ENCODE data around the gene LRRC75A. TPM values are rescaled to one million over a fixed set of nuclear protein-coding genes. Genes with fewer than 3 reads are reported as not detected.
A peak's percentile ranks its signal among the peaks of the same experiment; 100 is the strongest.

LRRC75A gene
- total RNA-seq, 1 donor from 2014 or later, result 3.7 TPM

GRCh38 chr17:16429083-16429482 is 62.9 kb downstream of the LRRC75A start:
- Histone ChIP-seq H3K27ac (ENCODE audit: low read depth, low read length) (no peak overlapping the region), H3K4me3 (ENCODE audit: low read length in 3 of 3) (no peak overlapping the region), H3K36me3 (ENCODE audit: control insufficient read depth in 3 of 3, insufficient read depth in 3 of 3, low read length in 3 of 3) (peaks cover 11 to 36% (median 20%) of the 10 kb centered on the region in 3 donors), H3K27me3 (ENCODE audit: control insufficient read depth in 3 of 3, insufficient read depth in 3 of 3, low read length in 3 of 3) (no peaks in the 10 kb centered on the region), H3K9me3 (ENCODE audit: control insufficient read depth in 3 of 3, low read length in 3 of 3) (no peaks in the 10 kb centered on the region), H3K9ac (ENCODE audit: low read depth in 1 of 3, low read length in 3 of 3) (peak overlapping the region in 1 of 3 donors; percentile 8), H3K4me1 (ENCODE audit: control insufficient read depth in 3 of 3, insufficient read depth in 3 of 3, low read length in 3 of 3) (no peaks in the 10 kb centered on the region)

- H3K36me3 ChIP-seq (ENCODE audit: control insufficient read depth in 3 of 3, insufficient read depth in 3 of 3, low read length in 3 of 3), result peaks cover 13 to 36% (median 20%) of the 10 kb centered on the region in 3 donors
- peak overlapping the region in 1 of 3 donors; percentile 8 for H3K9ac ChIP-seq (ENCODE audit: low read depth in 1 of 3, low read length in 3 of 3)
- H3K9me3 ChIP-seq (ENCODE audit: control insufficient read depth in 3 of 3, low read length in 3 of 3), result no peaks in the 10 kb centered on the region
- H3K27ac ChIP-seq (ENCODE audit: low read depth, low read length), result no peak overlapping the region
- no peak overlapping the region for H3K4me3 ChIP-seq (ENCODE audit: low read length in 3 of 3)
- no peaks in the 10 kb centered on the region for H3K4me1 ChIP-seq (ENCODE audit: control insufficient read depth in 3 of 3, insufficient read depth in 3 of 3, low read length in 3 of 3)
- no peaks in the 10 kb centered on the region for H3K27me3 ChIP-seq (ENCODE audit: control insufficient read depth in 3 of 3, insufficient read depth in 3 of 3, low read length in 3 of 3)
Observed at GRCh38 chr17:16428098-16428882, 63.7 kb downstream of the LRRC75A start.

- Histone ChIP-seq H3K27me3 (ENCODE audit: control insufficient read depth in 3 of 3, insufficient read depth in 3 of 3, low read length in 3 of 3) (no peaks in the 10 kb centered on the region), H3K27ac (ENCODE audit: low read depth, low read length) (no peak overlapping the region), H3K9me3 (ENCODE audit: control insufficient read depth in 3 of 3, low read length in 3 of 3) (no peaks in the 10 kb centered on the region), H3K4me1 (ENCODE audit: control insufficient read depth in 3 of 3, insufficient read depth in 3 of 3, low read length in 3 of 3) (no peaks in the 10 kb centered on the region), H3K4me3 (ENCODE audit: low read length in 3 of 3) (no peak overlapping the region), H3K9ac (ENCODE audit: low read depth in 1 of 3, low read length in 3 of 3) (no peak overlapping the region), H3K36me3 (ENCODE audit: control insufficient read depth in 3 of 3, insufficient read depth in 3 of 3, low read length in 3 of 3) (peaks cover 14 to 35% (median 20%) of the 10 kb centered on the region in 3 donors)
Observed at GRCh38 chr17:16427020-16427419, 65.0 kb downstream of the LRRC75A start.

GRCh38 chr17:16425698-16426659 is 66.0 kb downstream of the LRRC75A start:
- peaks cover 14 to 35% (median 21%) of the 10 kb centered on the region in 3 donors for H3K36me3 ChIP-seq (ENCODE audit: control insufficient read depth in 3 of 3, insufficient read depth in 3 of 3, low read length in 3 of 3)
- H3K4me1 ChIP-seq (ENCODE audit: control insufficient read depth in 3 of 3, insufficient read depth in 3 of 3, low read length in 3 of 3), result no peaks in the 10 kb centered on the region
- no peak overlapping the region for H3K9ac ChIP-seq (ENCODE audit: low read depth in 1 of 3, low read length in 3 of 3)
- H3K27me3 ChIP-seq (ENCODE audit: control insufficient read depth in 3 of 3, insufficient read depth in 3 of 3, low read length in 3 of 3), result no peaks in the 10 kb centered on the region
- H3K9me3 ChIP-seq (ENCODE audit: control insufficient read depth in 3 of 3, low read length in 3 of 3), result no peaks in the 10 kb centered on the region
- H3K27ac ChIP-seq (ENCODE audit: low read depth, low read length), result no peak overlapping the region
- no peak overlapping the region for H3K4me3 ChIP-seq (ENCODE audit: low read length in 3 of 3)

GRCh38 chr17:16425202-16425601 is 66.8 kb downstream of the LRRC75A start:
- Histone ChIP-seq H3K36me3 (ENCODE audit: control insufficient read depth in 3 of 3, insufficient read depth in 3 of 3, low read length in 3 of 3) (peaks cover 14 to 35% (median 22%) of the 10 kb centered on the region in 3 donors), H3K27me3 (ENCODE audit: control insufficient read depth in 3 of 3, insufficient read depth in 3 of 3, low read length in 3 of 3) (no peaks in the 10 kb centered on the region), H3K9me3 (ENCODE audit: control insufficient read depth in 3 of 3, low read length in 3 of 3) (no peaks in the 10 kb centered on the region), H3K4me1 (ENCODE audit: control insufficient read depth in 3 of 3, insufficient read depth in 3 of 3, low read length in 3 of 3) (peaks cover 0 to under 1% (median 0%) of the 10 kb centered on the region in 3 donors), H3K27ac (ENCODE audit: low read depth, low read length) (no peak overlapping the region), H3K9ac (ENCODE audit: low read depth in 1 of 3, low read length in 3 of 3) (no peak overlapping the region), H3K4me3 (ENCODE audit: low read length in 3 of 3) (no peak overlapping the region)

GRCh38 chr17:16423226-16423872 is 68.6 kb downstream of the LRRC75A start:
- peaks cover 7 to 27% (median 18%) of the 10 kb centered on the region in 3 donors for H3K36me3 ChIP-seq (ENCODE audit: control insufficient read depth in 3 of 3, insufficient read depth in 3 of 3, low read length in 3 of 3)
- H3K4me3 ChIP-seq (ENCODE audit: low read length in 3 of 3), result no peak overlapping the region
- no peaks in the 10 kb centered on the region for H3K9me3 ChIP-seq (ENCODE audit: control insufficient read depth in 3 of 3, low read length in 3 of 3)
- no peak overlapping the region for H3K9ac ChIP-seq (ENCODE audit: low read depth in 1 of 3, low read length in 3 of 3)
- H3K27me3 ChIP-seq (ENCODE audit: control insufficient read depth in 3 of 3, insufficient read depth in 3 of 3, low read length in 3 of 3), result no peaks in the 10 kb centered on the region
- H3K4me1 ChIP-seq (ENCODE audit: control insufficient read depth in 3 of 3, insufficient read depth in 3 of 3, low read length in 3 of 3), result peaks cover 14 to 19% (median 15%) of the 10 kb centered on the region in 3 donors
- no peak overlapping the region for H3K27ac ChIP-seq (ENCODE audit: low read depth, low read length)

GRCh38 chr17:16422416-16422815 is 69.6 kb downstream of the LRRC75A start:
- Histone ChIP-seq H3K9me3 (ENCODE audit: control insufficient read depth in 3 of 3, low read length in 3 of 3) (no peaks in the 10 kb centered on the region), H3K27ac (ENCODE audit: low read depth, low read length) (no peak overlapping the region), H3K4me3 (ENCODE audit: low read length in 3 of 3) (no peak overlapping the region), H3K27me3 (ENCODE audit: control insufficient read depth in 3 of 3, insufficient read depth in 3 of 3, low read length in 3 of 3) (no peaks in the 10 kb centered on the region), H3K9ac (ENCODE audit: low read depth in 1 of 3, low read length in 3 of 3) (no peak overlapping the region), H3K4me1 (ENCODE audit: control insufficient read depth in 3 of 3, insufficient read depth in 3 of 3, low read length in 3 of 3) (peaks cover 22 to 28% (median 23%) of the 10 kb centered on the region in 3 donors), H3K36me3 (ENCODE audit: control insufficient read depth in 3 of 3, insufficient read depth in 3 of 3, low read length in 3 of 3) (peaks cover 7 to 25% (median 15%) of the 10 kb centered on the region in 3 donors)

GRCh38 chr17:16419929-16420271 is 72.1 kb downstream of the LRRC75A start:
- Histone ChIP-seq H3K36me3 (ENCODE audit: control insufficient read depth in 3 of 3, insufficient read depth in 3 of 3, low read length in 3 of 3) (peaks cover 3 to 11% (median 4%) of the 10 kb centered on the region in 3 donors), H3K4me1 (ENCODE audit: control insufficient read depth in 3 of 3, insufficient read depth in 3 of 3, low read length in 3 of 3) (peaks cover 30 to 33% (median 32%) of the 10 kb centered on the region in 3 donors), H3K27ac (ENCODE audit: low read depth, low read length) (peak overlapping the region; percentile 28), H3K9me3 (ENCODE audit: control insufficient read depth in 3 of 3, low read length in 3 of 3) (no peaks in the 10 kb centered on the region), H3K4me3 (ENCODE audit: low read length in 3 of 3) (no peak overlapping the region), H3K27me3 (ENCODE audit: control insufficient read depth in 3 of 3, insufficient read depth in 3 of 3, low read length in 3 of 3) (peaks cover 0 to 4% (median 3%) of the 10 kb centered on the region in 3 donors), H3K9ac (ENCODE audit: low read depth in 1 of 3, low read length in 3 of 3) (no peak overlapping the region)

- peak overlapping the region in 1 of 3 donors; percentile 15 for H3K4me3 ChIP-seq (ENCODE audit: low read length in 3 of 3)
- no peak overlapping the region for H3K9ac ChIP-seq (ENCODE audit: low read depth in 1 of 3, low read length in 3 of 3)
- H3K27ac ChIP-seq (ENCODE audit: low read depth, low read length), result peak overlapping the region; percentile 28
- H3K27me3 ChIP-seq (ENCODE audit: control insufficient read depth in 3 of 3, insufficient read depth in 3 of 3, low read length in 3 of 3), result peaks cover 0 to 4% (median 3%) of the 10 kb centered on the region in 3 donors
- H3K36me3 ChIP-seq (ENCODE audit: control insufficient read depth in 3 of 3, insufficient read depth in 3 of 3, low read length in 3 of 3), result peaks cover 3 to 11% (median 4%) of the 10 kb centered on the region in 3 donors
- no peaks in the 10 kb centered on the region for H3K9me3 ChIP-seq (ENCODE audit: control insufficient read depth in 3 of 3, low read length in 3 of 3)
- H3K4me1 ChIP-seq (ENCODE audit: control insufficient read depth in 3 of 3, insufficient read depth in 3 of 3, low read length in 3 of 3), result peaks cover 30 to 34% (median 33%) of the 10 kb centered on the region in 3 donors
Observed at GRCh38 chr17:16419074-16419928, 72.7 kb downstream of the LRRC75A start.

All from skeletal muscle tissue (tissue), 4 donors.